HL-60 (cell line): ENCODE results near the gene SF3A2.

Experiments used
- POLR2AphosphoS5 ChIP-seq: IDR thresholded peaks from 2 replicates; pipeline ENCODE4 v1.6.1; 2012; ENCODE audit warnings: low read depth
- SPI1 ChIP-seq: IDR thresholded peaks from 2 replicates; pipeline ENCODE4 v1.6.1; 2012; ENCODE audit warnings: low read depth, mild to moderate bottlenecking, borderline replicate concordance
- TF ChIP-seq, protein P1 (sequence below): IDR thresholded peaks from one replicate; pipeline ENCODE4 v1.5.1; 2011; ENCODE audit warnings: low read length, control low read depth, inconsistent platforms; ENCODE audit not compliant: insufficient read depth
- TF ChIP-seq, protein P2 (sequence below): IDR thresholded peaks from 2 replicates; pipeline ENCODE4 v1.6.1; 2012; ENCODE audit warnings: low read depth; ENCODE audit not compliant: insufficient replicate concordance

DNA sequence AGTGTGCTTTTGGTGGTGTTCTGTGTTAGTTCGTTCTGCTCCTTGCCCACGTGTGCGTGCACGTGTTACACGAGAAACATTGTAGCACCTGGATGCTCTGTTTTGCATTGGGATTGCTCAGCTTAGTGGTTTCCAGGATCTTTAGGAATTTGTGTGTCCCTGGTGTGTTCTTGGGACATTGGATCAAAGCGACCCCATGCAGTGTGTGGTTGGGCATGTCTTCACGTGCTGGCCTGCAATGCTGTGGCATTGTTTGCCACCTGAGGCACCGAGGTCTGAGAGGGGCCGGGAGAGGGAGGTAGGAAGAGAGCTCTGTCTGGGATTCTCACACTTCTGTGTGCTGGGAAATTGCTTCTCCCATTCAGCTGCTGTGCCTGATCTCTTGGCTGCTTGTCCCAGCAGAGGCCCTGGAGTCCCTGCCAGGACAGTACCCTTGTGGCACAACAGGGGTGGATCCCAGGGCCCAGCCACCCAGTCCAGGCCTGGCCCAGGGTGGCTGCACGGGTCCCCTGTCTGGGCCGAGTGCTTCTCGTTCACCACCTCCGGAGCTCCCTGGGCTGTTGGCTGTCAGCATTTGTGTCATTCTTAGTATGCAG is 11.8 kb upstream of the SF3A2 start:
- TF ChIP-seq, protein P1, sequence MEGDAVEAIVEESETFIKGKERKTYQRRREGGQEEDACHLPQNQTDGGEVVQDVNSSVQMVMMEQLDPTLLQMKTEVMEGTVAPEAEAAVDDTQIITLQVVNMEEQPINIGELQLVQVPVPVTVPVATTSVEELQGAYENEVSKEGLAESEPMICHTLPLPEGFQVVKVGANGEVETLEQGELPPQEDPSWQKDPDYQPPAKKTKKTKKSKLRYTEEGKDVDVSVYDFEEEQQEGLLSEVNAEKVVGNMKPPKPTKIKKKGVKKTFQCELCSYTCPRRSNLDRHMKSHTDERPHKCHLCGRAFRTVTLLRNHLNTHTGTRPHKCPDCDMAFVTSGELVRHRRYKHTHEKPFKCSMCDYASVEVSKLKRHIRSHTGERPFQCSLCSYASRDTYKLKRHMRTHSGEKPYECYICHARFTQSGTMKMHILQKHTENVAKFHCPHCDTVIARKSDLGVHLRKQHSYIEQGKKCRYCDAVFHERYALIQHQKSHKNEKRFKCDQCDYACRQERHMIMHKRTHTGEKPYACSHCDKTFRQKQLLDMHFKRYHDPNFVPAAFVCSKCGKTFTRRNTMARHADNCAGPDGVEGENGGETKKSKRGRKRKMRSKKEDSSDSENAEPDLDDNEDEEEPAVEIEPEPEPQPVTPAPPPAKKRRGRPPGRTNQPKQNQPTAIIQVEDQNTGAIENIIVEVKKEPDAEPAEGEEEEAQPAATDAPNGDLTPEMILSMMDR = no peak
- TF ChIP-seq POLR2AphosphoS5 (no peak), SPI1 (no peak)
- TF ChIP-seq, protein P2, sequence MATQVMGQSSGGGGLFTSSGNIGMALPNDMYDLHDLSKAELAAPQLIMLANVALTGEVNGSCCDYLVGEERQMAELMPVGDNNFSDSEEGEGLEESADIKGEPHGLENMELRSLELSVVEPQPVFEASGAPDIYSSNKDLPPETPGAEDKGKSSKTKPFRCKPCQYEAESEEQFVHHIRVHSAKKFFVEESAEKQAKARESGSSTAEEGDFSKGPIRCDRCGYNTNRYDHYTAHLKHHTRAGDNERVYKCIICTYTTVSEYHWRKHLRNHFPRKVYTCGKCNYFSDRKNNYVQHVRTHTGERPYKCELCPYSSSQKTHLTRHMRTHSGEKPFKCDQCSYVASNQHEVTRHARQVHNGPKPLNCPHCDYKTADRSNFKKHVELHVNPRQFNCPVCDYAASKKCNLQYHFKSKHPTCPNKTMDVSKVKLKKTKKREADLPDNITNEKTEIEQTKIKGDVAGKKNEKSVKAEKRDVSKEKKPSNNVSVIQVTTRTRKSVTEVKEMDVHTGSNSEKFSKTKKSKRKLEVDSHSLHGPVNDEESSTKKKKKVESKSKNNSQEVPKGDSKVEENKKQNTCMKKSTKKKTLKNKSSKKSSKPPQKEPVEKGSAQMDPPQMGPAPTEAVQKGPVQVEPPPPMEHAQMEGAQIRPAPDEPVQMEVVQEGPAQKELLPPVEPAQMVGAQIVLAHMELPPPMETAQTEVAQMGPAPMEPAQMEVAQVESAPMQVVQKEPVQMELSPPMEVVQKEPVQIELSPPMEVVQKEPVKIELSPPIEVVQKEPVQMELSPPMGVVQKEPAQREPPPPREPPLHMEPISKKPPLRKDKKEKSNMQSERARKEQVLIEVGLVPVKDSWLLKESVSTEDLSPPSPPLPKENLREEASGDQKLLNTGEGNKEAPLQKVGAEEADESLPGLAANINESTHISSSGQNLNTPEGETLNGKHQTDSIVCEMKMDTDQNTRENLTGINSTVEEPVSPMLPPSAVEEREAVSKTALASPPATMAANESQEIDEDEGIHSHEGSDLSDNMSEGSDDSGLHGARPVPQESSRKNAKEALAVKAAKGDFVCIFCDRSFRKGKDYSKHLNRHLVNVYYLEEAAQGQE = no peak
